ENCODE measurements around the gene IL1R1. TPM values are rescaled to one million over a fixed set of nuclear protein-coding genes. Genes with fewer than 3 reads are reported as not detected.

IL1R1 gene
- total RNA-seq, 1 donor from 2014 or later = not detected

- no peak overlapping the region for H3K4me3 Mint-ChIP-seq
- TF ChIP-seq CTCF (IDR thresholded peaks at IDR 0.05) = no peak
- intact Hi-C loops (cut with micrococcal nuclease) = no loop called here
- DNase-seq (no peak), ATAC-seq (ENCODE audit: low read depth) (no peak)
- ChIA-PET POLR2A (no interaction called here), CTCF (no interaction called here)
- no peaks in the 10 kb centered on the region for H3K9me3 Mint-ChIP-seq
- no peak overlapping the region for H3K27ac Mint-ChIP-seq
- H3K27me3 Mint-ChIP-seq = peaks cover 9% of the 10 kb centered on the region
- H3K4me1 Mint-ChIP-seq = no peaks in the 10 kb centered on the region
- no peaks in the 10 kb centered on the region for H3K36me3 Mint-ChIP-seq (ENCODE audit: low read depth)
Observed at GRCh38 chr2:102172745-102173144, 30.2 kb downstream of the IL1R1 start.

- Mint-ChIP-seq H3K4me1 (no peaks in the 10 kb centered on the region), H3K27ac (no peak overlapping the region), H3K9me3 (no peaks in the 10 kb centered on the region), H3K4me3 (no peak overlapping the region), H3K36me3 (ENCODE audit: low read depth) (no peaks in the 10 kb centered on the region), H3K27me3 (peaks cover 14% of the 10 kb centered on the region)
- no peak for TF ChIP-seq CTCF (IDR thresholded peaks at IDR 0.05)
- ChIA-PET POLR2A (no interaction called here), CTCF (no interaction called here)
- ATAC-seq (ENCODE audit: low read depth) = no peak
- intact Hi-C loops (cut with micrococcal nuclease) = no loop called here
- DNase-seq = no peak
Observed at GRCh38 chr2:102176172-102176571, 33.6 kb downstream of the IL1R1 start.

- ATAC-seq (ENCODE audit: low read depth) = no peak
- DNase-seq = no peak
- no peaks in the 10 kb centered on the region for H3K36me3 Mint-ChIP-seq (ENCODE audit: low read depth)
- no peak for TF ChIP-seq CTCF (IDR thresholded peaks at IDR 0.05)
- intact Hi-C loops (cut with micrococcal nuclease) = no loop called here
- no peaks in the 10 kb centered on the region for H3K9me3 Mint-ChIP-seq
- peaks cover 22% of the 10 kb centered on the region for H3K27me3 Mint-ChIP-seq
- POLR2A ChIA-PET = no interaction called here
- CTCF ChIA-PET = no interaction called here
- H3K4me3 Mint-ChIP-seq = no peak overlapping the region
- H3K27ac Mint-ChIP-seq = no peak overlapping the region
- H3K4me1 Mint-ChIP-seq = no peaks in the 10 kb centered on the region
Observed at GRCh38 chr2:102177814-102178478, 35.4 kb downstream of the IL1R1 start.

- H3K27ac Mint-ChIP-seq = no peak overlapping the region
- CTCF ChIA-PET = no interaction called here
- intact Hi-C loops (cut with micrococcal nuclease) = no loop called here
- no peak for ATAC-seq (ENCODE audit: low read depth)
- no peaks in the 10 kb centered on the region for H3K9me3 Mint-ChIP-seq
- H3K36me3 Mint-ChIP-seq (ENCODE audit: low read depth) = no peaks in the 10 kb centered on the region
- no peak for TF ChIP-seq CTCF (IDR thresholded peaks at IDR 0.05)
- POLR2A ChIA-PET = no interaction called here
- DNase-seq = no peak
- H3K4me1 Mint-ChIP-seq = no peaks in the 10 kb centered on the region
- H3K27me3 Mint-ChIP-seq = peaks cover 26% of the 10 kb centered on the region
- no peak overlapping the region for H3K4me3 Mint-ChIP-seq
Observed at GRCh38 chr2:102179061-102179460, 36.5 kb downstream of the IL1R1 start.

- ATAC-seq (ENCODE audit: low read depth) = no peak
- H3K27ac Mint-ChIP-seq = no peak overlapping the region
- no peak for DNase-seq
- intact Hi-C loops (cut with micrococcal nuclease) = no loop called here
- POLR2A ChIA-PET = no interaction called here
- no peak for TF ChIP-seq CTCF (IDR thresholded peaks at IDR 0.05)
- H3K4me3 Mint-ChIP-seq = no peak overlapping the region
- no peaks in the 10 kb centered on the region for H3K36me3 Mint-ChIP-seq (ENCODE audit: low read depth)
- H3K27me3 Mint-ChIP-seq = peaks cover 29% of the 10 kb centered on the region
- no peaks in the 10 kb centered on the region for H3K4me1 Mint-ChIP-seq
- CTCF ChIA-PET = no interaction called here
- no peaks in the 10 kb centered on the region for H3K9me3 Mint-ChIP-seq
Observed at GRCh38 chr2:102179788-102180686, 37.5 kb downstream of the IL1R1 start.
